ENCODE measurements around the gene LMBR1L. TPM values are rescaled to one million over a fixed set of nuclear protein-coding genes. Genes with fewer than 3 reads are reported as not detected.
A peak's percentile ranks its signal among the peaks of the same experiment; 100 is the strongest.

Gene LMBR1L
- total RNA-seq, 4 donors from 2014 or later = 17.6 to 77.5 (median 37.5) TPM

GRCh38 chr12:49100380-49100779, 10.3 kb downstream of the LMBR1L start:
- Histone ChIP-seq H3K27me3 (no peaks in the 10 kb centered on the region), H3K36me3 (peaks cover 0 to 97% of the 10 kb centered on the region in 2 donors), H3K4me3 (no peak overlapping the region), H3K9me3 (no peaks in the 10 kb centered on the region), H3K4me1 (peaks cover 0 to 20% (median 3%) of the 10 kb centered on the region in 3 donors), H3K27ac (no peak overlapping the region)
- 97% methylated on average over 5 of the region's 6 CpGs; no CpG with 5 or more reads in 1 of the 2 donors for WGBS, 2 donors (ENCODE audit: low coverage in 1 of 2)
- no peak for ATAC-seq
- TF ChIP-seq POLR2A (IDR thresholded peaks at IDR 0.05) = no peak
- TF ChIP-seq POLR2AphosphoS5 (IDR thresholded peaks at IDR 0.05) = no peak
- no peak for TF ChIP-seq CTCF (IDR thresholded peaks at IDR 0.05)
- TF ChIP-seq EP300 (IDR thresholded peaks at IDR 0.05) = no peak

GRCh38 chr12:49098703-49099102, 11.9 kb downstream of the LMBR1L start:
- no peak overlapping the region for H3K27ac ChIP-seq
- H3K27me3 ChIP-seq = peaks cover 13% of the 10 kb centered on the region
- no peak for ATAC-seq
- H3K9me3 ChIP-seq = no peaks in the 10 kb centered on the region
- TF ChIP-seq POLR2A (IDR thresholded peaks at IDR 0.05) = no peak
- TF ChIP-seq EP300 (IDR thresholded peaks at IDR 0.05) = no peak
- TF ChIP-seq CTCF (IDR thresholded peaks at IDR 0.05) = no peak
- TF ChIP-seq POLR2AphosphoS5 (IDR thresholded peaks at IDR 0.05) = no peak
- H3K4me3 ChIP-seq = no peak overlapping the region
- 70 to 93% methylated on average over 2 of the region's 2 CpGs for WGBS, 2 donors (ENCODE audit: low coverage in 1 of 2)
- peaks cover 0 to 18% (median 12%) of the 10 kb centered on the region in 3 donors for H3K4me1 ChIP-seq
- H3K36me3 ChIP-seq = peaks cover 0 to 81% of the 10 kb centered on the region in 2 donors

- Histone ChIP-seq H3K27me3 (peaks cover 20% of the 10 kb centered on the region), H3K36me3 (peaks cover 0 to 74% of the 10 kb centered on the region in 2 donors), H3K4me3 (no peak overlapping the region), H3K27ac (peak overlapping the region in 1 of 4 donors; percentile 19), H3K4me1 (peaks cover 0 to 21% (median 14%) of the 10 kb centered on the region in 3 donors), H3K9me3 (no peaks in the 10 kb centered on the region)
- 41 to 43% methylated on average over 2 to 4 of the region's 4 CpGs for WGBS, 2 donors (ENCODE audit: low coverage in 1 of 2)
- no peak for TF ChIP-seq POLR2A (IDR thresholded peaks at IDR 0.05)
- TF ChIP-seq EP300 (IDR thresholded peaks at IDR 0.05) = no peak
- TF ChIP-seq CTCF (IDR thresholded peaks at IDR 0.05) = peak in 3 of 4 experiments; percentile 58 to 81 (median 74)
- TF ChIP-seq POLR2AphosphoS5 (IDR thresholded peaks at IDR 0.05) = no peak
- ATAC-seq = no peak
These were observed 12.6 kb downstream of the LMBR1L start for GRCh38 chr12:49098035-49098451.

- TF ChIP-seq EP300 (IDR thresholded peaks at IDR 0.05) (no peak), POLR2A (IDR thresholded peaks at IDR 0.05) (no peak)
- ATAC-seq = no peak
- WGBS, 2 donors (ENCODE audit: low coverage in 1 of 2) = no CpG with 5 or more reads among the region's 3 CpGs
- Histone ChIP-seq H3K4me3 (no peak overlapping the region), H3K27me3 (peaks cover 26% of the 10 kb centered on the region), H3K27ac (peak overlapping the region in 1 of 4 donors; percentile 19), H3K36me3 (peaks cover 0 to 68% of the 10 kb centered on the region in 2 donors), H3K4me1 (peaks cover 0 to 28% (median 18%) of the 10 kb centered on the region in 3 donors), H3K9me3 (no peaks in the 10 kb centered on the region)
These were observed 13.3 kb downstream of the LMBR1L start for GRCh38 chr12:49097381-49097780.

GRCh38 chr12:49094975-49095365, 15.7 kb downstream of the LMBR1L start:
- ATAC-seq = no peak
- TF ChIP-seq EP300 (IDR thresholded peaks at IDR 0.05) = no peak
- TF ChIP-seq POLR2AphosphoS5 (IDR thresholded peaks at IDR 0.05) = peak; percentile 17
- no peak for TF ChIP-seq CTCF (IDR thresholded peaks at IDR 0.05)
- TF ChIP-seq POLR2A (IDR thresholded peaks at IDR 0.05) = no peak

More at GRCh38 chr12:49094975-49095365, 15.7 kb downstream of the LMBR1L start:
- peak overlapping the region in 1 of 2 donors; percentile 43 for H3K4me3 ChIP-seq
- 59 to 80% methylated on average over 2 of the region's 2 CpGs for WGBS, 2 donors (ENCODE audit: low coverage in 1 of 2)
- H3K27me3 ChIP-seq = peaks cover 51% of the 10 kb centered on the region
- H3K27ac ChIP-seq = peak overlapping the region in 1 of 4 donors; percentile 67
- peaks cover 0 to 52% (median 36%) of the 10 kb centered on the region in 3 donors for H3K4me1 ChIP-seq
- peaks cover 0 to 43% of the 10 kb centered on the region in 2 donors for H3K36me3 ChIP-seq
- H3K9me3 ChIP-seq = no peaks in the 10 kb centered on the region
